NCI-H1092 (cell line): ENCODE results near the gene EIF2B5.
"Not testable (repeated sequence)": the region's sequence is repeated elsewhere in the genome, so short reads cannot be mapped to it uniquely, and the experiment has no call there.

Source experiments
- DNase-seq: peaks from one replicate; lab custom pipeline; 2025; lab: John Stamatoyannopoulos, UW

EIF2B5 gene

DNA sequence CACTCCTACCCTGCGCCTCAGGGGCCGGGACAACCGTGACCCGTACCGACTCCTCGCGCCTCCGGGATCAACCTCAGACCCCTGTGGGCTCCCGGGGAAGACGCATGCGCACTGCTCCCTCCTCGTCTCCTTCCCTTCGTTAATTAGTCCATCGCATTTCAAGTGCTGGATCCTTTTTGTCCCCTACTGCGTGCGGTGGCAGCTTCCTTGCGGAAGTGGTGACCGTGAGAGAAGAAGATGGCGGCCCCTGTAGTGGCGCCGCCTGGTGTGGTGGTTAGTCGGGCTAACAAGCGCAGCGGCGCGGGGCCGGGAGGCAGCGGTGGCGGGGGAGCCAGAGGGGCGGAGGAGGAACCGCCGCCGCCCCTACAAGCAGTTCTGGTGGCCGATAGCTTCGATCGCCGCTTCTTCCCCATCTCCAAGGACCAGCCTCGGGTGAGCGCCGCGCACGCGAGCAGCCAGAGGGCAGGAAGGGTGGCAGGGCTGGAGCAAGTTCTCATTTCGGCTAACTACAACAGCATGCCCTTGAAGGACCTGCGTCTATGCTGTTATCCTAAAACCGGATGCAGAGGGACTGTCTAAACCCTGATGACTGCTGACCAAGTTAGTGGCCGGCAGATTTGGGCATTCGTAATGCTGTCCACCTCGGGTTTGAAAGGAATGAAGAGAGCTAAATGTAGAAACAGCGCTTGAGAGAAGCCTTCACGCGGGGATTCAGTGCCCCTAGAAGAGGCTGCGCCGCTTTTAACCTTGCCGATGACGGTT is at the start of gene EIF2B5:
EIF2B5 (plus strand) TSS at position 210 of the 762 bp plus-strand sequence; CDS start at position 238, 28 bp downstream.
- DNase-seq, result peak; percentile 93

DNA sequence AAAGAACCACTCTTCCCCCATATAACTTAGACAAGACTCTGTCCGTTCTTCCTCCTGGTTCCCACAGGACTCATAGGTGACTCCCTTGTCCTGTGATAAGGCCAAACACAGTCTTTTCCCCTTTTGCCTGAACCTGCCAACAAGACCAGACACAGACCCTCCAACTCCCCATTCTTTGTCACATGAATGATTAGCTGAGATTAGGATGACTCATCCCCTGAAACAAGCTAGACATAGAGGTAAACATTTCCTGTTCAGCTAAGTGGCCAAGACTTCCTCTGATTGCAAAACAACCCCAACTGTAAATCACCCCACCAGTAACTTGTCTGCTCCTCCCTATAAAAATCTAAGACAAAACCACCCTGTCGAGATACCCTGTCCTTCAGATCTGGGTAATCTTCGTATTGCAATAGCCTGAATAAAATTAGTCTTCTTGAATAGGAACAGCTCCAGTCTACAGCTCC is 49.7 kb upstream of the EIF2B5 start:
- no peak for DNase-seq

GRCh38 chr3:184092199-184092598 is 43.0 kb upstream of the EIF2B5 start:
- no peak for DNase-seq

DNA sequence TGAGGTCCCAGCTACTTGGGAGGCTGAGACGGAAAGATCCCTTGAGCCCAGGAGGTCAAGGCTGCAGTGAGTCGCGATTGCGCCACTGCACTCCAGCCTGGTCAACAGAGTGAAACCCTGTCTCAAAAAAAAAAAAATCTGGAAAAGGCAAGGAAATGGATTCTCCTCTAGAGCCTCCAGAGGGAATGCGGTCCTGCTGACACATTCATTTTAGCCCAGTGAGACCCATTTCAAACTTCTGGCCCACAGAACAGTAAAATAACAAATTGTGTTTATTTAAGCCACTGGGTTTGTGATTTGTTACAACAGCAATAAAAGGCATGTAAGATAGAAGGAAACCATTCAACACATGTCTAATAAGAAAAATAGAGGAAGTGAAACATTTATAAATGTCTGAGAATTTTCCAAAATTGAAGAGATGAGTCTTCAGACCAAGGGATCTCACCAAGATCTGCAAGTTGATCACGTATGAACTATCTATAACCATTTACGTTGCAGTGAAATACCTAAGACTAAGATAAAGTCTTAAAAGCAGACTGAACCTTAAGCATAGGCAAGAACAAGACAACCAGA is 38.3 kb upstream of the EIF2B5 start, which contains the start of gene HTR3E:
HTR3E (plus strand) TSS at position 254 of the 573 bp plus-strand sequence. CDS start 466 bp downstream, outside the sequence.
- no peak for DNase-seq

GRCh38 chr3:184097556-184097955 is 37.6 kb upstream of the EIF2B5 start:
- no peak for DNase-seq

DNA sequence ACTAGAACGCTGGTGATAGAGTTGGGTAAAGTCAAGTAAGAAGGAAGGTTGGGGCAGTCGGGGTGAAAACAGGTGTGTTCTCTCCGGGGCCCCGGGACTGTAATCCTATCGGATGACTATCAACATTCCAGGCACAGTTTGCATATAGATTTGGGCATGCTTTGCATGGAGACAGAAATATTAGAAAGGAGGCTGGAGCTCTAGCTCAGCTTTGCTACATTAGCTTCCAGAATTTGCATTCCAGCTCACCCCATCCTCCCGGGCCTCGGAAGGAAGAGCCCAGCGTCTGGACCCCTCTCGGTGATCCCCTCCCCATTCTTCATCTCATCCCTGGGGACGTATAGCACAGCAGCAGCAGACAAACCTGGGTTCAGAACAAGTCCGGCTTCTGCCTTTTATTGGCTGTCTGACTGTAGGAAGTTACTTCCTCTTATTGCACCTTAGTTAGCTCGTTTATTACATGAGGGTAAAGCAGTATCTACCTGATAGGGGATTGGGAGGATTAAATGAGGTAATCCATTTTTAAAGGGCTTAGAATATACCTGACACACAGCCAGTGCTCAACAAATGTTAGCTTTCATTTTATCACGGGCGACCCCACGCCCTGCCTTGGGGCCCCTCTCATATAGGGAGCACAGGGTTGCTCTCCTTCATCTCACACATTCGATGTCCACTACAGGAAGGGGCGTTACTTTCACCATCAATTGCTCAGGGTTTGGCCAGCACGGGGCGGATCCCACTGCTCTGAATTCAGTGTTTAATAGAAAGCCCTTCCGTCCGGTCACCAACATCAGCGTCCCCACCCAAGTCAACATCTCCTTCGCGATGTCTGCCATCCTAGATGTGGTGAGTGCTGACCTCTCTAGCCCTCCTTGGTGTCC is 35.1 kb upstream of the EIF2B5 start:
- no peak for DNase-seq

GRCh38 chr3:184110316-184110725 is 24.8 kb upstream of the EIF2B5 start:
- no peak for DNase-seq

GRCh38 chr3:184116017-184116416 is 19.1 kb upstream of the EIF2B5 start:
- no peak for DNase-seq

DNA sequence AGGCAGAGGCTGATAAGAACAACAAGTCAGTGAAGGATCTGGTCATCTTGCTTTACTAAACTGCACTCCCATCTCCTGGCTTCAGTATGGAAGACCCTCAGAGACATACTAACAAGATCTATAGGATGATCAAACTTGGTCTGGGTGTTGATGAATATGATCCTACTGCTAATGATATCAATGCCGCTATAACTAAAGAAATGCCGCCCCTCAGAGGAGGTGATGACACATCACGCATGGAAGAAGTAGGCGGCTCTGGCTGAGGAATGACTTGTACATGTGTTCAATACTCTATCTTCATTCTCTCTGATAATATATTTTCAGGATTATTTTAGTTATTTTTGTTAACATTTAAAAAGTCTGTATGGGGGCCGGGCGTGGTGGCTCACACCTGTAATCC is 17.5 kb upstream of the EIF2B5 start:
- DNase-seq, result no peak

DNA sequence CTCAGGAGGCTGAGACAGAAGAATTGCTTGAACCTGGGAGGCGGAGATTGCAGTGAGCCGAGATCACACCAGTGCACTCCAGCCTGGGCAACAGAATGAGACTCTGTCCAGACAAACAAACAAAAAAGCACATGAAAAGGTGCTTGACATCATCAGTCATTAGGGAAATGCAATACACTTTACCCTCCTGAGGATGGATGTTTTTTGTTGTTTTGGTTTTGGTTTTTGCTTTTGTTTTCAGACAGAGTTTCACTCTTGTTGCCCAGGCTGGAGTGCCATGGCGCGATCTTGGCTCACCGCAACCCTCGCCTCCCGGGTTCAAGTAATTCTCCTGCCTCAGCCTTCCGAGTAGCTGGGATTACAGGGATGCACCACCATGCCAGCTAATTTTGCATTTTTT is 14.1 kb upstream of the EIF2B5 start:
- DNase-seq, result not testable (repeated sequence)

- DNase-seq, result no peak
These were observed 9.2 kb upstream of the EIF2B5 start for GRCh38 chr3:184126006-184126405.

- DNase-seq, result no peak
These were observed 6.1 kb upstream of the EIF2B5 start for GRCh38 chr3:184129012-184129411.

- no peak for DNase-seq
These were observed 2.2 kb upstream of the EIF2B5 start for GRCh38 chr3:184132945-184133344.

- peak; percentile 58 for DNase-seq
These were observed 1.1 kb upstream of the EIF2B5 start for GRCh38 chr3:184133840-184134745.

- no peak for DNase-seq
These were observed 411 bp upstream of the EIF2B5 start for GRCh38 chr3:184134746-184135148.

DNA sequence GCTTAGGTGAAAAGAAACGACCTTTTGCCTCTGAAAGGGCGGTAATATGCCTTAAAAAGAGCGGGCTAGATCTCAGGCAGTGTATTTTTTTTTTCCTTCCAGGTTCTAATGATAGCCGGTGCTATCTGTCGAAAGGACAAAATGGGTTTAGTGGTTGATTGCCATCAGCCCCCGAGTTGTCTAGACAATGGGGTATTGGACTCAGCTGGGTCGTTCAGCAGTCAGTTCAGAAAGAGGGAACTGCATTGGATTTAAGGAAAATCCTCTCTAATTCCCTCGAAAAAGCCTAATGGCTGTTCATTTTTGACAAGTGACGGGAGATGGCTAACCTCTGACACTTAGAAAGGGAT is 728 bp downstream of the EIF2B5 start:
- DNase-seq, result no peak

- DNase-seq, result no peak
These were observed 5.3 kb downstream of the EIF2B5 start for GRCh38 chr3:184140436-184140835.

GRCh38 chr3:184142199-184142598 is 7.0 kb downstream of the EIF2B5 start:
- no peak for DNase-seq

DNA sequence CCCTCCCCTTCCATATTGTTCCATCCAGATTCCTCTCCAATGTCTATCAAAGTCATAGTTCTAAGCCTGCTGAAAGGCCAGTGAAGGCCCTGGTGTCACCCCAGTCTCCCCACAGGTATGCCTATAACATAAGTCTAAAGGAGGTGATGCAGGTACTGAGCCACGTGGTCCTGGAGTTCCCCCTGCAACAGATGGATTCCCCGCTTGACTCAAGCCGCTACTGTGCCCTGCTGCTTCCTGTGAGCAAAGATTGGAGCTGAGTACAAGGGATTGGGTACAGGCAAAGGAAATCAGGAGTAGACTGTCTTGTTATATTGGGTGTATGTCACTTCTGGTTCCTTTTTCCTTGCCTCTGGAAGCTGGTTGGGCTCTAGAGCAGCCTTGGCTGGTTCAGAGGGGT is 8.2 kb downstream of the EIF2B5 start:
- no peak for DNase-seq

- no peak for DNase-seq
These were observed 9.3 kb downstream of the EIF2B5 start for GRCh38 chr3:184144505-184144904.

DNA sequence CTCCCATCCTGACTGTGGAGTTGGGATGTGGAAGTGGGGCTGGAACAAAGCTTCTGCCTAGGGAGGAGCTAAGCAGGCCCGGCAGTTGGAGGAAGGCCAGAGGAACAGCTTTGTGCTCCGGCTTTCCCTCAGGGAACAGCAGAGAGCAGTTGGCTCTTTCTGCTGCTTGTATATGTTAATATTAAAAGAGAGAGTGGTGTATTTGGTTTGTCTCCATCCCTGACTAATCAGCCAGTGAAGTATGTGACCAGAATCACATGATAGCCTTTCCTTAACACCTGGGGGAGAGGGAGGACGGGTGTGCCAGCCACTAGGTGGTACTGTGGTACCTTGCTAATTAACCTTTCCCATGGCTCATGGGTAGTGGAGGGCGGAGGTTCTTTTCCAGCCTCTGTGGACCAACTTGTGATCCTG is 10.0 kb downstream of the EIF2B5 start:
- DNase-seq, result no peak
